Frontal cortex (tissue), 4 donors: Measurements from ENCODE around the gene GAD1. TPM values are rescaled to one million over a fixed set of nuclear protein-coding genes. Genes with fewer than 3 reads are reported as not detected.

Experiments used
- DNase-seq, 2 donors: peaks; one replicate each; pipeline ENCODE4 v3.0.0; 2012; ENCODE audit warnings: low spot score in 2 of 2
- FAIRE-seq: peaks from 2 replicates; lab custom pipeline; 2012; peaks lifted over from hg19 to GRCh38; lab: Jason Lieb, UNC
- small RNA-seq: library from RNA; depleted of rRNA; stranded (forward); fragments of <200 nt; gene quantifications from one replicate; pipeline ENCODE3, GENCODE V24; 2014
- total RNA-seq: library from RNA; depleted of rRNA; stranded (reverse); fragments of >200 nt; gene quantifications from one replicate; pipeline ENCODE4 v1.2.3, GENCODE V29; 2014
- donor health status: control.
- donor health status: control.
- donor health status: control.

Gene GAD1
- total RNA-seq, 1 donor from 2014 or later, result 80.7 TPM

DNA sequence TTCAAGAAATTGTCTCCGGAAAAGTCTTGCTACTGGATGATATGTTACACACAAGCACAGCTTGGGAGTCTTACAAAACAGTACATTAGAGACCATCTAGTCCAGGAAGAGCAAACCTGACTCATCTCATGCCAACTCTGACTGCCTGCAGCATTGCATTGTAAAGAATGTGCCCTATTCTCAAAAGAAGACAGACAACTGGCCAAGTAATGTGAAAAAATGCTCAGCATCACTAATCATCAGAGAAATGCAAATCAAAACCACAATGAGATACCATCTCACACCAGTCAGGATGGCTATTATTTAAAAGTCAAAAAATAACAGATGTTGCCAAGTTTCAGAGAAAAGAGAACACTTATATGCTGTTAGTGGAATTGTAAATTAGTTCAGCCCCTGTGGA lies 69.7 kb downstream of the GAD1 start:
- DNase-seq (no peak), FAIRE-seq (no peak)

DNA sequence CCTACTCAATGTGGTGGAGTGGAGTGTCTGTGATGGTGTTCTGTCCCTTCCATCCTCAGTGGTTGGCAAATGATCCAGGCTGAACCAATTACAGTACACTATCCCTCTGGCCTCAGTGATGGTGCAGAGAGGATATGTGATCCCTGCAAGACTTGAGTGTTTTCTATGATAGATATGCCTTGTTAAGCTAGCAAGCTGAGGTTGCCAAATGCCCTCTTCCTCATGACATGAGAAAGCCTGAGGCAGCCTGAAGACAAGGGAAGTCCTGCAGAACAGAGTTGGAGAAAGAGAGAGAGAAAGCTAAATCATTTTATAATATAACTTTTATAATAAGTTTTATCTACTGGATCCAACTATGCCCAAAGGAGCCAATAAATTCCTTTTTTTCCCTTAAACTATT lies 70.8 kb downstream of the GAD1 start:
- no peak for FAIRE-seq
- DNase-seq, result no peak

DNA sequence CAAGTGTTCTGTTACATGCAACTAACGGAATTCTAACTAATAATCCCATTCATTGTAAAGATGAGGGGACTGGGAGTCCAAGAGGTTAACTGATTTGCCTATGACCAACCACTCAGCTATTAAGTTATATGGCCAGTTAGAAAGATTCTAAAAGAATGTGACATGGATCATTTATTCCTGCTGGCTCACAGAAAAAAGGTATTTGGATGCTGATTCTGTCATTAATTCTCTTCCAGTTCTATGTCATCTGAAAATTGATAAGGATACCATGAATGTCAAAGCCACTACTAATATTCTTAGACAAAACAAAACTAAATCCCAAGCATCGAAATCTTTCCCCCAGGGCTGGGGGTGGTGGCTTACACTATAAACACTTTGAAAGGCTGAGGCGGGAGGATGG lies 71.2 kb downstream of the GAD1 start:
- no peak for DNase-seq

DNA sequence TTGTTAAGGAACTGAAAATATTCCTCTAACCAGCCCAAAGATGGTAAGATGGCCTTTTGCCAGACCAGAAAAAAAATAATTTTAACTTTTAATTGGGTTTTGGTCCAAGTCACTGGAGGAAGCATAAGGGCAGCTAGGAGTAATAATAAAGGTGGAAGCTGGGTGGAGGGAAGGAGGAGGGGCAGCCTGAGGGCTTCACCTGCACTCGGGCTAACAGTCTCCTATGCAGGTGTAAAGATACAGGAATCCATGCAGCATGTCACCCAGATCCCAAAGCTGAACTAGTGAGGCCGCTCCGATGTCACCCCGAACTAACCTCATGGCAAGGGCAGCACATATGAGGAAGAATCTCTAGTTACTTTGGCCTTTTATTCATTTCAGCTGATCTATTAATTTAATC lies 75.2 kb downstream of the GAD1 start:
- no peak for FAIRE-seq
- DNase-seq, result no peak

More for the DNA sequence above, 71.2 kb downstream of the GAD1 start:
- no peak for FAIRE-seq

DNA sequence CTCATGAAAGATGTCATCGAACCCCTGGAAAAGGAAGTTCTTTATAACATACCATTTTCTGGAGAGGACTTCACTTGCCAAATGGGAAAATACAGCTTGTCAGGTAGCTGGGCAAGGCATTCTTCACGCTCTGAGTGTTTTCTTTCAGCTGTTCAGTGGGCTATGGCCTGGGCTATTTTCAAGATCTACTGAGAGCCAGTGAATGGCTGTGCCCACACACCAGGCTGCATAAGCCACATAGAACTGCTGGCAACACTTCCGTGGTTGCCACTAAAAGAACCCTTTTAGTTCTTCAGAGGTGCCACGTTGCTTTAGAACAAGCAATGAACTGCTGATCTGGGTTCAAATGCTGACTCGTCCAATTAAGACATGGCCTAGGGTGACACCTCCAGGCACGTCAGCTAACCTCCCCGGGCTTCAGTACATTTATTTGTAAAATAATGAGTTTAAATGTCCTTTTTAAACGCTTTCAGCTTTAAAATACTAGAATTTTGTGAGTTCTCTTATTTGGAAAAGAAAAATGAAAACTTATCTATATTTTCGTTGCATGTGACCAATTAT lies 75.8 kb downstream of the GAD1 start:
- FAIRE-seq (no peak), DNase-seq (no peak)

DNA sequence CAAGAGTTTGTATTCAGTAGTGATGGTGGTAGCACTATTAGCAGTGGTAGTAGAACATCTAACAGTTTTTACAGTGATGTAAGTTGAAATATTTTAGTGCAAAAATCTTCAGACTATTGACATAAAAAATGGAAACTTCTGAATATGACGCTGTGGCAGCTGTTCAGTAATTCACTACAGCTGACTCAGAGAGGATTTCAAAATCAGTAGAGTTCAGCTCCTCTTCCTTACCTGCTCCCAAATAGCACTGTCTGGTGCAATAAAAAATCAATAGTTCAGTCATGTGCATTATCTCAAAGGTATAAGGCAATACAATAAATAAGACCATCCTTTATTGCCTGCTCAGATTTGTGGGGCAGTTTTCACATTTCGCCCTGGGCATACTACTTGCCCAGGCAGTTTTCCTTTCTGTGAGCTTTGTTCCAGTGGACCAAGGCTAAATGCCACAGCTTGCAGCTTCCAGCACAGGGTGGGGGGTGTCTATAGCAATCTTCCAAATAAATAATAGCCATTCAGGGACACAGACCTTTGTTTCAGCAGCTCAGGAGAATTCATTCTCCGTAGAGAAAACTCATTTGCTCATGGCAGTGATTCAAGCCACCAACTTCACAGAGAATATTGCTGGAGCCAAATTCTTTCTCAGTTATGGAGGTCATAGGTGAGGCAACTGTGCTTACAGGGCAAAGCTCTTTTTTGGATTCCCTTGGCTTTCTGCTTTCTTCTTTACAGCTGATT lies 78.5 kb downstream of the GAD1 start:
- FAIRE-seq (no peak), DNase-seq (no peak)

DNA sequence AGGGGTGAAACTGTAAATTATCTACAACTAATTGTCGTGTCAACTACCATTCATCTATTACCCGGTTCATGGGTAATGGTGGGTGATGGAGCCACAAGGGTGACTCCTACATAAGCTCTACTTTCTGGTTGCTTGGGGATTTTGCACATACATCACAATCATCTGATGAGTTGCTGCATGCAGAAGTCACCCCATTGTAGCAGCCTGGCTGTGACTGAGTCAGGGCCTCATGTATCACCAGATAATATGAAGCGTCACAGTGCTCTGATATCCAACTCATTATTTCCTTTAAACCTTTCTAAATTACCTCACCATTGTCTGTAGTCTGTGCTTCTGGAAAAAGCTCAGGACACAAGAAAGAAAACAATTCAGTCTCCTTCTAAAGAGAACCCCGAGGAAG lies 79.9 kb downstream of the GAD1 start:
- FAIRE-seq, result no peak
- DNase-seq, result no peak

DNA sequence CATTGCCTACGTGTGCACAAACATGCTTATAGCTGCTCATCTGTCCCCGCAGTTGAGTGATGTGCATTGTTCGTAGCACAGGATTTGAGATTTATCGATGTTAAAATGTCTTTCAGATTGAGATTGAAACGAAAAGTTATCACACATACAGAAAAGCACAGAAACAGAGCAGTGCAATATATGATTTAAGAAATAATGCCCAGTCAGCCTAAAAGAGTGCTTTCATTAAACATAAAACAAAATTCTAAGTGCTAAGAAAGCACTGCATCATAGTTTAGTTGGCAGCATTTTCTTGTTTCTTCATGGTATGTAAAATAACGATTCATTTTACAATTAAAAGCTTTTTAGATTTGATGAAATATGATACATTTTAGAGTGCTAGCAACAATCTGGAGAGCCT lies 80.4 kb downstream of the GAD1 start:
- FAIRE-seq, result no peak
- DNase-seq, result no peak

DNA sequence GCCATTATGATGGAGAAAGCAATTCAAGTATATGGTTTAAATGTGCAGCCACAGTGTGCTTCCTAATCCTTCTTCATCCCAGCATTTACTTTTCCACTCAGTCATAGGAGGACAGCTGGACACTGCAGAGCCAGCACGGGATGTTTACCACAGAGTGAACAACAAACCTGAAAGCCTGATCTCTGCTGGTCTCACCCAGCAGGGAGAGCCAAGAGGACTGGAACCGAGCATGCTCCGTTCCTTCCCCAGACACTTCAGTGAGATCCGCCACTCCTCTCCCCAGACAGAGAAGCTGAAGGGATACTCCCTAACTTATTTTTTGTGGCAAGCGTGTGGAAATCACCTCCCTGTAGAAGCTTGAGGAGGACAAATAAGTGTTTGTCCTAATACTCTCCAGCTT lies 89.2 kb downstream of the GAD1 start:
- FAIRE-seq (no peak), DNase-seq (no peak)

Small RNA genes within 50 kb of the gene (small RNA-seq; reads per million reads assigned to genes)
- not detected for gene RF00019

Other genes with a start within 250 kb of the GAD1 start
- 0.82 TPM for gene SP5, start 101.5 kb upstream of the GAD1 start, total RNA-seq
- not detected for gene ERICH2, start 46.5 kb upstream of the GAD1 start, total RNA-seq
- 21.6 TPM for gene GORASP2, start 112.4 kb downstream of the GAD1 start, total RNA-seq